HEK293T (cell line): ENCODE results near the gene B3GNT5.
"Not testable (repeated sequence)": the region's sequence is repeated elsewhere in the genome, so short reads cannot be mapped to it uniquely, and the experiment has no call there.

Experiments
- BHLHE40 ChIP-seq: fragments of 450-650 bp; IDR thresholded peaks from 2 replicates; pipeline ENCODE4 v1.6.1; 2016; ENCODE audit warnings: mild to moderate bottlenecking, moderate library complexity, borderline replicate concordance
- ELF4 ChIP-seq: fragments of 450-650 bp; IDR thresholded peaks from 2 replicates; pipeline ENCODE4 v1.6.1; 2017; ENCODE audit warnings: antibody characterized with exemption
- FOXA1 ChIP-seq: fragments of 450-650 bp; IDR thresholded peaks from 2 replicates; pipeline ENCODE4 v1.6.1; 2016; ENCODE audit warnings: mild to moderate bottlenecking
- FOXK2 ChIP-seq: fragments of 450-650 bp; IDR thresholded peaks from 2 replicates; pipeline ENCODE4 v1.6.1; 2016; ENCODE audit warnings: mild to moderate bottlenecking
- FOXM1 ChIP-seq: fragments of 450-650 bp; IDR thresholded peaks from 2 replicates; pipeline ENCODE4 v1.6.1; 2017; ENCODE audit warnings: mild to moderate bottlenecking, borderline replicate concordance
- L3MBTL2 ChIP-seq: fragments of 450-650 bp; conservative IDR thresholded peaks from 2 replicates; pipeline ENCODE4 v1.6.1; 2016; ENCODE audit warnings: mild to moderate bottlenecking
- SP1 ChIP-seq: fragments of 450-650 bp; IDR thresholded peaks from 2 replicates; pipeline ENCODE4 v1.6.1; 2017
- TARDBP ChIP-seq: fragments of 450-650 bp; IDR thresholded peaks from 2 replicates; pipeline ENCODE4 v1.6.1; 2016
- ZNF384 ChIP-seq: fragments of 450-650 bp; IDR thresholded peaks from 2 replicates; pipeline ENCODE4 v1.6.1; 2016
- TF ChIP-seq, protein P1 (sequence below): fragments of 450-650 bp; IDR thresholded peaks from 2 replicates; pipeline ENCODE4 v1.6.1; 2016

DNA sequence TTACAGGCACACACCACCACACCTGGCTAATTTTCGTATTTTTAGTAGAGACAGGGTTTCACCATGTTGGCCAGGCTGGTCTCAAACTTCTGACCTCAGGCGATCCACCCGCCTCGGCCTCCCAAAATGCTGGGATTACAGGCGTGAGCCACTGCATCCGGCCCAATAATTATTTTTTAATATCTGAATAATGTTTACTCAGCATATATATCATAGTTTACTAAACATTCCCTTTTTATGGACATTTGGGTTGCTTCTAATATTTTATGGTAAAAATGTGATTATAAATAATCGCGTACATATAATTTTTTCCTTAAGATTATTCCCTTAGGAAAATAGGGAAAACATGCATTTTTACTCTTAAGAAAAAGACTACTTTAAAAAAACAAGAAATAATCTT lies 22.8 kb upstream of the B3GNT5 start:
- TF ChIP-seq, protein P1, sequence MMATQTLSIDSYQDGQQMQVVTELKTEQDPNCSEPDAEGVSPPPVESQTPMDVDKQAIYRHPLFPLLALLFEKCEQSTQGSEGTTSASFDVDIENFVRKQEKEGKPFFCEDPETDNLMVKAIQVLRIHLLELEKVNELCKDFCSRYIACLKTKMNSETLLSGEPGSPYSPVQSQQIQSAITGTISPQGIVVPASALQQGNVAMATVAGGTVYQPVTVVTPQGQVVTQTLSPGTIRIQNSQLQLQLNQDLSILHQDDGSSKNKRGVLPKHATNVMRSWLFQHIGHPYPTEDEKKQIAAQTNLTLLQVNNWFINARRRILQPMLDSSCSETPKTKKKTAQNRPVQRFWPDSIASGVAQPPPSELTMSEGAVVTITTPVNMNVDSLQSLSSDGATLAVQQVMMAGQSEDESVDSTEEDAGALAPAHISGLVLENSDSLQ = not testable (repeated sequence)
- not testable (repeated sequence) for TF ChIP-seq SP1, ELF4, BHLHE40, FOXK2, TARDBP, FOXM1, L3MBTL2, FOXA1, ZNF384
